Measurements from ENCODE around the gene EFCC1.

The EFCC1 gene

DNA sequence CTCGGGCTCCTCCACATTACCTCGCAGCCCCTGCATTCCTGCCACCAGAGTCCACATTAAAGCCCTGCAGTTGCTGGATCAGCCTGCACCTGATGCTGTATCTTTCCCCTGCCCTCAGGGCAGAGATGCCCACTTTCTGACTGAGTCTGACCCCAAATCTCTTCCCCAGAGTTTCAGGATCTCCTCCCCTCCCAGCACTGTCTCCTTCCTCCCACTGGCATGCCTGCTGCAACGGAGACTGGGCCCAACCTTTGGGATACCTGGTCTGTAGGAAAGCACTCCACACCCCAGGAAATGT, 38.9 kb downstream of the EFCC1 start:
- Histone ChIP-seq H3K36me3 (ENCODE audit: low read length) (no peaks in the 10 kb centered on the region), H3K9me3 (ENCODE audit: insufficient read depth, low read length) (no peaks in the 10 kb centered on the region), H3K4me2 (ENCODE audit: low read depth, low read length, poor library complexity, severe bottlenecking) (no peak overlapping the region), H3K79me2 (ENCODE audit: insufficient read depth, low read length) (no peaks in the 10 kb centered on the region), H3K4me3 (ENCODE audit: insufficient read depth, low read length, poor library complexity, severe bottlenecking) (no peak overlapping the region), H3K9me2 (replicated peaks; ENCODE audit: insufficient read depth, low read length) (no peaks in the 10 kb centered on the region), H3K27ac (ENCODE audit: low read depth, low read length) (no peak overlapping the region), H3K9ac (ENCODE audit: low read length) (no peak overlapping the region), H3F3A (ENCODE audit: insufficient read depth) (no peaks in the 10 kb centered on the region), H4K20me1 (ENCODE audit: low read depth, low read length) (no peaks in the 10 kb centered on the region), H2AFZ (ENCODE audit: low read depth, low read length, severe bottlenecking) (no peak overlapping the region), H3K27me3 (ENCODE audit: low read length) (0 out of 2 replicates have a peak, but pooled peaks cover 5% of the 10 kb centered on the region)
- TF ChIP-seq, protein P1, sequence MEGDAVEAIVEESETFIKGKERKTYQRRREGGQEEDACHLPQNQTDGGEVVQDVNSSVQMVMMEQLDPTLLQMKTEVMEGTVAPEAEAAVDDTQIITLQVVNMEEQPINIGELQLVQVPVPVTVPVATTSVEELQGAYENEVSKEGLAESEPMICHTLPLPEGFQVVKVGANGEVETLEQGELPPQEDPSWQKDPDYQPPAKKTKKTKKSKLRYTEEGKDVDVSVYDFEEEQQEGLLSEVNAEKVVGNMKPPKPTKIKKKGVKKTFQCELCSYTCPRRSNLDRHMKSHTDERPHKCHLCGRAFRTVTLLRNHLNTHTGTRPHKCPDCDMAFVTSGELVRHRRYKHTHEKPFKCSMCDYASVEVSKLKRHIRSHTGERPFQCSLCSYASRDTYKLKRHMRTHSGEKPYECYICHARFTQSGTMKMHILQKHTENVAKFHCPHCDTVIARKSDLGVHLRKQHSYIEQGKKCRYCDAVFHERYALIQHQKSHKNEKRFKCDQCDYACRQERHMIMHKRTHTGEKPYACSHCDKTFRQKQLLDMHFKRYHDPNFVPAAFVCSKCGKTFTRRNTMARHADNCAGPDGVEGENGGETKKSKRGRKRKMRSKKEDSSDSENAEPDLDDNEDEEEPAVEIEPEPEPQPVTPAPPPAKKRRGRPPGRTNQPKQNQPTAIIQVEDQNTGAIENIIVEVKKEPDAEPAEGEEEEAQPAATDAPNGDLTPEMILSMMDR (IDR thresholded peaks at IDR 0.05; ENCODE audit: insufficient read depth, low read length, poor library complexity, severe bottlenecking), result no peak
- TF ChIP-seq EZH2phosphoT487 (conservative IDR thresholded peaks at IDR 0.05; ENCODE audit: low read length), result no peak

DNA sequence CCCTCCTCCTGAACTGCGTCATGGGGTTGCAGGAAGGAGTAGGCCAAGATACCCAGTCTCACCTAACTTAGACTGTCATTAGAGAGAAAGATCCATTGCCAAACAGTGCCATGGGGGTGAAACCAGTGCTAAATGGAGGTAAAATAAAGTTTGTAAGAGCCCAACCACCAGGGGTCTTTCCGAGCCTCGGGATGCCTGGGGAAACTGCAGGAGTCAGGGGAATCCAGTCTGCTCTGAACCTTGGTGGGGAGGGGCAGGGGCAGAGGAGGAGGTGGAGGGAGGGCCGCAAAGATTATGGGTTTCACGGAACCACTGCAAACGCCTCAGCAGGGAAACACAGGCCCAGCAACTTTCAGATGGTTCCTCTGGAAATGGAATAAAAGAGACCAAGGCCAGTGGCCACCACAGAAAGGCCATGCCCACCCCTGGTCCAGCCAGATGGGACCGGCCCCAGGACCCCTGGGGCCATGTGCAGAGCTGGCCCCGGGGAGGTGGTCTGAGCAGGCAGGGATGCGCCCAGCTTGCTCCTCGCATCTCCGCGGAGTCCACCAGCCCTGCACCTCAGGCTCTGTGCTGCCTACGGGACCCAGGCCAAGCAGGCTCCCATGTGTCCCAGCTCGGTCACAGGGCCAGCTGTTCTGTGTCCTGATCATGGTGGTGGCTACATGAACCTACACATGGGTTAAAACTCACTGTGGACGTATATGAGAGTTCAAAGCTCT, 39.6 kb downstream of the EFCC1 start:
- Histone ChIP-seq H4K20me1 (ENCODE audit: low read depth, low read length) (no peaks in the 10 kb centered on the region), H3K79me2 (ENCODE audit: insufficient read depth, low read length) (no peaks in the 10 kb centered on the region), H3K9me2 (replicated peaks; ENCODE audit: insufficient read depth, low read length) (no peaks in the 10 kb centered on the region), H3K36me3 (ENCODE audit: low read length) (no peaks in the 10 kb centered on the region), H3K9ac (ENCODE audit: low read length) (no peak overlapping the region), H3K4me3 (ENCODE audit: insufficient read depth, low read length, poor library complexity, severe bottlenecking) (no peak overlapping the region), H3K4me2 (ENCODE audit: low read depth, low read length, poor library complexity, severe bottlenecking) (no peak overlapping the region), H3K27me3 (ENCODE audit: low read length) (0 out of 2 replicates have a peak, but pooled peaks cover 5% of the 10 kb centered on the region), H2AFZ (ENCODE audit: low read depth, low read length, severe bottlenecking) (no peak overlapping the region), H3K9me3 (ENCODE audit: insufficient read depth, low read length) (no peaks in the 10 kb centered on the region), H3F3A (ENCODE audit: insufficient read depth) (no peaks in the 10 kb centered on the region), H3K27ac (ENCODE audit: low read depth, low read length) (no peak overlapping the region)
- TF ChIP-seq, protein P1 (IDR thresholded peaks at IDR 0.05; ENCODE audit: insufficient read depth, low read length, poor library complexity, severe bottlenecking), result no peak
- TF ChIP-seq EZH2phosphoT487 (conservative IDR thresholded peaks at IDR 0.05; ENCODE audit: low read length), result no peak

DNA sequence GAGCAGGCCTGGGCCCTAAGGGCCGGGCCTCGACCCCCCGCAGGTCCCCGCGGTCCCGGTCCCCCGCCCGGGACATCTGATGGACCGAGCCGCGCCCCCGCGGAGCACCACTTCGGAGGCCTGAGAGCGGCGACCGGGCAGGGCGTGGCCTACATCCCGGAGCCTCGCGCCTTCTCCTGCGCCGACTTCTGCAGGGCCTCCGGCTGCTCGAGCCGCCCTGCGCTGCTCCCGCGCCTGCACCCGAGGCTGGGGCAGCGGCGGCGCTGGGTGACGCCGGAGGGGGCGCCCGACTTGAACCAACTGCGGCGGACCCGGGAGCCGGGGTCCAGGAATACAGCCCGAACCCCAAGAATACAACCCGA, 44.6 kb downstream of the EFCC1 start:
- Histone ChIP-seq H4K20me1 (ENCODE audit: low read depth, low read length) (no peaks in the 10 kb centered on the region), H3K9ac (ENCODE audit: low read length) (no peak overlapping the region), H3K9me3 (ENCODE audit: insufficient read depth, low read length) (no peaks in the 10 kb centered on the region), H2AFZ (ENCODE audit: low read depth, low read length, severe bottlenecking) (no peak overlapping the region), H3K4me2 (ENCODE audit: low read depth, low read length, poor library complexity, severe bottlenecking) (no peak overlapping the region), H3K79me2 (ENCODE audit: insufficient read depth, low read length) (no peaks in the 10 kb centered on the region), H3K36me3 (ENCODE audit: low read length) (no peaks in the 10 kb centered on the region), H3K27ac (ENCODE audit: low read depth, low read length) (no peak overlapping the region), H3F3A (ENCODE audit: insufficient read depth) (no peaks in the 10 kb centered on the region), H3K9me2 (replicated peaks; ENCODE audit: insufficient read depth, low read length) (no peaks in the 10 kb centered on the region), H3K4me3 (ENCODE audit: insufficient read depth, low read length, poor library complexity, severe bottlenecking) (no peak overlapping the region), H3K27me3 (ENCODE audit: low read length) (0 out of 2 replicates have a peak, but pooled peaks cover 5% of the 10 kb centered on the region)
- TF ChIP-seq, protein P1 (IDR thresholded peaks at IDR 0.05; ENCODE audit: insufficient read depth, low read length, poor library complexity, severe bottlenecking), result no peak
- TF ChIP-seq EZH2phosphoT487 (conservative IDR thresholded peaks at IDR 0.05; ENCODE audit: low read length), result no peak
